Left ventricle myocardium inferior (tissue), 1 donor: ENCODE data around the gene NOC4L. TPM values are rescaled to one million over a fixed set of nuclear protein-coding genes. Genes with fewer than 3 reads are reported as not detected.

Experiments used
- DNase-seq: peaks from one replicate; pipeline ENCODE4 v3.0.0-alpha.2; 2020
- H3K27ac ChIP-seq: fragments of 200-600 bp; replicated peaks from 2 replicates; pipeline ENCODE4 v1.8.0; 2021
- H3K27me3 ChIP-seq: fragments of 200-600 bp; 2 replicates; pipeline ENCODE4 v1.8.0; 2021; ENCODE audit warnings: low read depth
- H3K36me3 ChIP-seq: fragments of 200-600 bp; 2 replicates; pipeline ENCODE4 v1.8.0; 2021
- H3K4me1 ChIP-seq: fragments of 200-600 bp; 2 replicates; pipeline ENCODE4 v1.8.0; 2021
- H3K4me3 ChIP-seq: fragments of 200-600 bp; 2 replicates; pipeline ENCODE4 v1.8.0; 2021; ENCODE audit warnings: mild to moderate bottlenecking, moderate library complexity
- H3K9me3 ChIP-seq: fragments of 200-600 bp; replicated peaks from 2 replicates; pipeline ENCODE4 v1.8.0; 2021
- intact Hi-C: fragments of 100-400 bp; cut with micrococcal nuclease; formaldehyde crosslinking; loops from one replicate; pipeline ENCODE4 v1.11.0; 2022
- total RNA-seq: library from RNA; stranded (reverse); fragmentation: NEBNext Ultra II Directional; extraction: Animal tissue kit (Norgen Biotek cat#: 25700); gene quantifications from one replicate; pipeline ENCODE4 v1.2.1, GENCODE V29; 2021
- TF ChIP-seq, protein P1 (sequence below): fragments of 200-600 bp; IDR thresholded peaks from 2 replicates; pipeline ENCODE4 v1.8.0; 2021; ENCODE audit warnings: antibody characterized with exemption, mild to moderate bottlenecking, borderline replicate concordance
- donor health status: DM: no; HTN: yes; CAD: no; lungs with severe emphysema.

The NOC4L gene
- total RNA-seq, 1 donor from 2014 or later = 10.3 TPM

GRCh38 chr12:132175496-132176384 is 31.5 kb downstream of the NOC4L start:
- no peak for DNase-seq
- Histone ChIP-seq H3K27ac (no peak overlapping the region), H3K4me3 (no peak overlapping the region), H3K4me1 (no peaks in the 10 kb centered on the region), H3K9me3 (no peaks in the 10 kb centered on the region), H3K27me3 (peaks cover 96% of the 10 kb centered on the region), H3K36me3 (no peaks in the 10 kb centered on the region)
- intact Hi-C loops = no loop called here
- TF ChIP-seq, protein P1, sequence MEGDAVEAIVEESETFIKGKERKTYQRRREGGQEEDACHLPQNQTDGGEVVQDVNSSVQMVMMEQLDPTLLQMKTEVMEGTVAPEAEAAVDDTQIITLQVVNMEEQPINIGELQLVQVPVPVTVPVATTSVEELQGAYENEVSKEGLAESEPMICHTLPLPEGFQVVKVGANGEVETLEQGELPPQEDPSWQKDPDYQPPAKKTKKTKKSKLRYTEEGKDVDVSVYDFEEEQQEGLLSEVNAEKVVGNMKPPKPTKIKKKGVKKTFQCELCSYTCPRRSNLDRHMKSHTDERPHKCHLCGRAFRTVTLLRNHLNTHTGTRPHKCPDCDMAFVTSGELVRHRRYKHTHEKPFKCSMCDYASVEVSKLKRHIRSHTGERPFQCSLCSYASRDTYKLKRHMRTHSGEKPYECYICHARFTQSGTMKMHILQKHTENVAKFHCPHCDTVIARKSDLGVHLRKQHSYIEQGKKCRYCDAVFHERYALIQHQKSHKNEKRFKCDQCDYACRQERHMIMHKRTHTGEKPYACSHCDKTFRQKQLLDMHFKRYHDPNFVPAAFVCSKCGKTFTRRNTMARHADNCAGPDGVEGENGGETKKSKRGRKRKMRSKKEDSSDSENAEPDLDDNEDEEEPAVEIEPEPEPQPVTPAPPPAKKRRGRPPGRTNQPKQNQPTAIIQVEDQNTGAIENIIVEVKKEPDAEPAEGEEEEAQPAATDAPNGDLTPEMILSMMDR = no peak

DNA sequence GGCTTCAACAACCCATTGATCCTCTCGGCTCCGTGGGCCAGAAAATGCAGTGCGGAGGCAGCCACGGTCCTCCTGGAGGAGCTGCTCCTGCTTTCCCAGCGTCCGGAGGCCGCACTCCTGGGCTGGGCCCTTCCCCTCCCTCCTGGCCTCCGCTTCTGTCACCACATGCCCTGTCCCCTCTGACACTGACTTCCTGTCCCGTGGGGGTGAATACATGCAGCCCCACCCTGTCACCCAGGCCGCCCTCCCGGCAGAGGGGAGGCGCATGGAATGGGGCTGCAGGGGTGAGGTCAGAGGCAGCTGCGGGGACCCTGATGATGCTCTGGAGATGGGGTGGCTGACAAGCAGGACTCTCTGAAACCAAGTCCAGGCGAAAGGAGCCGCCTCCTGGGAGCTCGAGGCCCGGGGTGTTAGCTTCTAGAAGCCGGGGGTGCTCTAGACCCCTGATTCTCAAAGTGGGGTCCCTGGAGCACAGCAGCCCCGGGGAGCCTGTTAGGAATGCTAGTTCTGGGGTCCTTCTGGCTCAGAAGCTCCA is 32.2 kb downstream of the NOC4L start:
- H3K4me1 ChIP-seq = no peaks in the 10 kb centered on the region
- TF ChIP-seq, protein P1 = no peak
- H3K27me3 ChIP-seq = peaks cover 93% of the 10 kb centered on the region

GRCh38 chr12:132176920-132177551 is 32.8 kb downstream of the NOC4L start:
- Histone ChIP-seq H3K4me1 (no peaks in the 10 kb centered on the region), H3K27me3 (peaks cover 93% of the 10 kb centered on the region), H3K27ac (no peak overlapping the region), H3K9me3 (no peaks in the 10 kb centered on the region), H3K4me3 (no peak overlapping the region), H3K36me3 (no peaks in the 10 kb centered on the region)
- TF ChIP-seq, protein P1 = no peak
- no peak for DNase-seq
- intact Hi-C loops = no loop called here

More for the DNA sequence above, 32.2 kb downstream of the NOC4L start:
- no peaks in the 10 kb centered on the region for H3K36me3 ChIP-seq
- DNase-seq = no peak
- no peak overlapping the region for H3K27ac ChIP-seq
- no peaks in the 10 kb centered on the region for H3K9me3 ChIP-seq
- H3K4me3 ChIP-seq = no peak overlapping the region
- intact Hi-C loops = no loop called here

- no peak for DNase-seq
- Histone ChIP-seq H3K36me3 (no peaks in the 10 kb centered on the region), H3K27me3 (peaks cover 93% of the 10 kb centered on the region), H3K4me1 (no peaks in the 10 kb centered on the region), H3K4me3 (no peak overlapping the region), H3K9me3 (no peaks in the 10 kb centered on the region), H3K27ac (no peak overlapping the region)
- intact Hi-C loops = no loop called here
- TF ChIP-seq, protein P1 = no peak
Observed at GRCh38 chr12:132178316-132178715, 34.1 kb downstream of the NOC4L start.

DNA sequence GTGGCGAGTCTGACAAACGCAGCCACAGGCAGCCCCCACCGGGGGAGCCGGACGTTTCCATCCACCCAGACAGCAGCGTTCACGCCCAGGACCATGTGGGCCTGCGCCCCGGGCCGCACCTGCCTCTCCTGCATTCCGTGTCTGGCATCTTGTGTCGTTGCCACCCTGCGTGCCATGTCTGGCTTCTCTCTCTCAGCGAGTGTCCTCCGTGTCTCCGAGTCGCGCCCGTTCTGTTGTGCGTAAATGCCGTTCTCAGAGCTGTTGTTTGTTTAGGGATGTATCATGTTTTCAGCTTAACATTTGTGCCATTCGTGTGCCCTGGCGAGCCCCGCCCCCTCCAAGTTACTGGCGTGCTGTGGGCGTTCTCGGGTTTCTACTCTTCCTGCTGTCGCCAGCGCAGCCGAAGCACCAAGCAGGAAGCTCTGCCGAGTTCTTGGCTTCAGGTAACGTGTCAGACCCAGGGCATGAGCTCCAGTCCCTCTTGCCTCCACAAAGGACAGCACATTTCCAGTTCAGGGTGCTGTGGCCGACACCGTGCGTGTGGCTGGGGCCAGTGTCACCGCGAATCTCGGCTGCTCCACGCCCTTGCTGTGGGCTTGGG is 34.6 kb downstream of the NOC4L start:
- TF ChIP-seq, protein P1 = no peak
- no peak overlapping the region for H3K27ac ChIP-seq
- DNase-seq = no peak
- H3K4me1 ChIP-seq = no peaks in the 10 kb centered on the region
- no peak overlapping the region for H3K4me3 ChIP-seq
- no peaks in the 10 kb centered on the region for H3K9me3 ChIP-seq
- intact Hi-C loops = no loop called here
- no peaks in the 10 kb centered on the region for H3K36me3 ChIP-seq
- H3K27me3 ChIP-seq = peaks cover 87% of the 10 kb centered on the region
